ENCODE measurements around the gene PTPRD.

The PTPRD gene

DNA sequence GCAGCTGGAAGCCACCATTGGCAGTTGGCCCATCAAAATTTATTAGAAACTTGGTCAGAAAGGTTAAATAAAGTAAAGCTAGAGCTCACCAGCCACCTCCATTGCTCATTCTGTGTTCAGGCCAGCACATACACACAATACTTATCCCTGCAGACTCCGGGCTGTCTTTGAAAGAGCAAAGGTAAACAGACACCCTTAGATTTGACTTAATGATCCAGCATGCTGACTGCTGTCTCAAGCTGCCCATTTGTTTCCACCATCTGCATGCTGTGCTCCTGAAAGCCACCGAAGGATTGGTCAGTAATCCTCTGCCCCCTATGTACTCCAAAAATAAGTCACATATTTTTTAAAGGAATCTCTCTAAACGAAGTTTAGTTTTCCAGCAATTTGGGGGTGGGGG is 1753.4 kb downstream of the PTPRD start:
- Mint-ChIP-seq H3K4me3 (no peak overlapping the region), H3K36me3 (no peaks in the 10 kb centered on the region), H3K4me1 (ENCODE audit: low read depth) (peaks cover 10% of the 10 kb centered on the region), H3K27me3 (peaks cover 34% of the 10 kb centered on the region), H3K9me3 (ENCODE audit: low read depth) (no peaks in the 10 kb centered on the region), H3K27ac (no peak overlapping the region)

DNA sequence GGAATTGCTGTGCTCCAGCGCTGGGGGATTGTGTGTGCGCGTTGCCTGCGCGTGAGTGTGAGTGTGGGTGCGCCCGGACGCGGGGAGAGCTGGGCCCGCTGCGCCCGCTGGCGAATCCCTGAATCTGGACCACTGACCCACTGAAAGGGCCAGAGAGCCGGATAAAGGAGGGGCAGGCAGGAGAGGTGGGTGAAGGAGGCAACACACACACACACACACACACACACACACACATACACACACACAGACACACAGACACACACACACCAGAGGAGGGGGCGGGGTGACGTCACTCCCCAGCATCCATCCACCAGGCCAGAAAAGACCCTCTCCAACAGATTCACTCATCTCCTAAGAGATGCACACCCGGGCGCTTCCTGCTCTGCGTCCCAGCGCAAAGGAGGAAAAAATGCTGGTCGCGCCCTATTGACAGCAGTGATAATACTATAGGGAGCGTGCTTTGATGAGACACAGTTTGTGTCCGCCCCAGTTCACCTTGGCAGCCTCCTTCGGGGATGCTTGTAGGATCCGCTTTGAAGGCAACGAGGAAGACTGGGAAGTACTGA is 1754.1 kb downstream of the PTPRD start:
- peaks cover 10% of the 10 kb centered on the region for H3K4me1 Mint-ChIP-seq (ENCODE audit: low read depth)
- H3K27me3 Mint-ChIP-seq: peaks cover 40% of the 10 kb centered on the region
- H3K4me3 Mint-ChIP-seq: peak overlapping the region; percentile 58
- H3K27ac Mint-ChIP-seq: no peak overlapping the region
- no peaks in the 10 kb centered on the region for H3K9me3 Mint-ChIP-seq (ENCODE audit: low read depth)
- no peaks in the 10 kb centered on the region for H3K36me3 Mint-ChIP-seq

DNA sequence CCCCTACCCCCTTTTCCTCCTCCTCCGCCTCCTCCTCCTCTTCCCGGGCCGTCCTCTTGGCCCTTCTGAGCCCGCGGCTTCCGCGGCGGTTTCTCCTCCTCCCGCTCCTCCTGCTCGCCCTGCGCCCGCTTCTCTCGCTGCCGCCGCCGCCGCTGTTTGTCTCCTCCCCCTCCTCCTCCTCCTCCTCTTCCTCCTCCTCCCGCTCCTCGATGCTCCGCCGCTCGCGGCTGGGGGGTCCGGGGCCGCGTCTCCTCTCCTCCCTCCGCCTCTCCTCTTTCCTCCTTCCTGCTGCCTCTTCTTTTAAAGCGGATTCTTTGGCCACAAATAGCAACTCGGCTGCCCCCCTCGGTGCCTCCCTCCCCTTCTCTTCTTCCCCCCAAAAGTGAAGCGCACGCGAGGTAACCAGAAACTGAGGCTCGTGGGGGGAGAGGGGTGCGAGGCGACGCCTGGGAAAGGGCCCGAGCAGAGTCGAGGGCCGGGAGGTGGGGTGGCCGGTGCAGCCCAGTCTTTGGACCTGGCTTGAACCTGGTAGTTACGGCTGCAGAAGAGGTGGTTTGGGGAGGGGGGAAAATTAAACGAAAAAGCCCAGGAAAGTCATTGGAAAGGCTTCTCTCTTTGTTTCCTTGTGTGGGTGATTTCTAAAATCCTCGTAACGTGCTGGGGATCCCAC is 1754.7 kb downstream of the PTPRD start:
- Mint-ChIP-seq H3K4me3 (peak overlapping the region; percentile 58), H3K36me3 (no peaks in the 10 kb centered on the region), H3K9me3 (ENCODE audit: low read depth) (no peaks in the 10 kb centered on the region), H3K4me1 (ENCODE audit: low read depth) (peaks cover 10% of the 10 kb centered on the region), H3K27me3 (peaks cover 43% of the 10 kb centered on the region), H3K27ac (no peak overlapping the region)

DNA sequence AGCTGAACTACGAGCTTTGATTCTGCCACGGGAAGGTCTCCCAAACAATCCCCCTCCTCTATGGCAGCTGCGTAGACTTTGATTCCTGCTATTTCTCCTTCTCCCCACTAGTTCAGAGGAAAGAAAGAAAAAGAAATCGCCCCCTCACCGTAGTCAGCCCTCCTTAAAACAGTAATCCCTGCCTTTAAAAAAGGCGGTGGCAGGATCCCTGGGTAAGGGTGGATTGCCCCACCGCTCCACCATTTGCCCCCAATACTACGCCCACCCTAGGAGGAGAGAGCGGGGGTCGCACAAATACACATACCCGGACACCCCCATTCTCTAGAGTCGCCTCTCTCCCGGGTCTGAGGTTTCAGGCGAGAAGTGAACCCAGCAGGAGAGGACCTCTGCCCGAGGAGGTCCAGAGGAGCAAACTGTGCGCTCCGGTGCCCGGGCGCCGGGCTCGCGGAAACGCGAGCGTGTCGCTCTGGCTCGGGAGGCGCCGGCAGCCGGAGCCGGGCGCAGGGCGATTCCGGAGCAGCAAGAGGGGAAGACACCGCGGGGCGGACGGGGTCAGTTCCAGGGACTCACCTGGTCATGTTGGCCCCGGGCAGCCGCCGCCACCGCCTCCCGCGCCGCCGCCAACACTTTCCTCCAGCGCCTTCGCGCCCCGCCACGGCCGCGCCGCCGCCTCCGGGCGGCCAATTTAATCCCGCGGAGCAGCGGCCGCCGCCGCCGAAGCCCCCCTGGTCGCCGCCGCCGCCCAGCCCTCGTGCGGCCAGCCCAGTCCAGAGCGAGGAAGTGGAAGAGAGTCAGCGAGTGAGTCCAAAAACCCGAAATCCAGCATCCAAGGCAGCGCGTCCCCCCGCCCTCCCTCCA is 1755.5 kb downstream of the PTPRD start:
- H3K27ac Mint-ChIP-seq: no peak overlapping the region

DNA sequence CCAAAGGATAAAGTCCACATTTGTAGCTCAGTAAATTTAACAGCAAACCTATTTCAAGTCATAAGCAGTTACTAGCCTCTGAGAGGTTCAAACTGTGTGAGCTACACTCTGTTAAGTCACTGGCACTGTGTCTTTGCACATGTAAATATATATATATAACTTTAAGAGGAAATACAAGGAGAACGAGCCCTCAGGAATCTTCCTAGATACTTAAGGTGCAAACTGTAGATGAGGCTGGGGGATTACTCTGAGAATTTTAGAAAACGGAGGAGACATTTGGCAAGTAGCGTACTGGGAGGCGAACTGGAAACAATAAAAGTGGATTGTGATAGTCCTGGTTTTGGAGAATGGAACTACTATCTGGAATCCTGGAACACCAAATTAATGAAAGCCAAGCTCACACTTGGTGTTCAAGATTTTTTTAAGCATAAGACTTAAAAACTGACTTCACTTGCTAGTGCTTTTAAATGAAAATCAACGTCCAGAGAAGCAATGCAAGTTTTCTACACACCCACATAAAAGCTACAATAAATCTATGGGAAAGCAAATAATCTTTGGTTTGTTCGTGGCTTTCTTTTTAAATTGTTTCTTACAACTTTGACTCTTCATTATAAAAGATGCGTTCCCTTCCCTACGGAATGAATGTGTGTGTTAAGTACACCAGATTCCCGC is 1756.3 kb downstream of the PTPRD start:
- peak overlapping the region; percentile 61 for H3K4me3 Mint-ChIP-seq
- no peak overlapping the region for H3K27ac Mint-ChIP-seq
- no peaks in the 10 kb centered on the region for H3K36me3 Mint-ChIP-seq
- H3K9me3 Mint-ChIP-seq (ENCODE audit: low read depth): no peaks in the 10 kb centered on the region
- H3K27me3 Mint-ChIP-seq: peaks cover 48% of the 10 kb centered on the region
- H3K4me1 Mint-ChIP-seq (ENCODE audit: low read depth): peaks cover 10% of the 10 kb centered on the region

More for the DNA sequence above, 1755.5 kb downstream of the PTPRD start:
- peak overlapping the region; percentile 61 for H3K4me3 Mint-ChIP-seq
- H3K4me1 Mint-ChIP-seq (ENCODE audit: low read depth): peaks cover 10% of the 10 kb centered on the region
- no peaks in the 10 kb centered on the region for H3K9me3 Mint-ChIP-seq (ENCODE audit: low read depth)
- H3K36me3 Mint-ChIP-seq: no peaks in the 10 kb centered on the region
- peaks cover 46% of the 10 kb centered on the region for H3K27me3 Mint-ChIP-seq

DNA sequence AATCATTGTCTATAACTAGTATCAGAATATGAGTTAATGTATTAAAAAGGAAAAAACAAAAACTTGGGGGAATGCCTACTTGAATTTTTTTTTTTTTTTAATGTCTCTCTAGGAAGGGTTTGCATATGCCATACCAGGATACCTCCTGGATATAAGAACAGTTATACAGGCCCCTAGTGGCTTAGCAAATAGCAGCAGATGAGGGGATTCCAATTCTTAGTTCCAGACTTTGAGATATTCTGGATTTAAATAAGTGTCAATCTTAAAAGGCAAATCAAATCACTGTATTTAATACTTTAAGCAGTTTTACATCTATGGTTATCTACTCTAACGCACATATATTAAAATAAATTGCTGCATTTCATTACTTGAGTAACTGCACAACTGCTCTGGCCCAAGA is 1757.8 kb downstream of the PTPRD start:
- Mint-ChIP-seq H3K36me3 (no peaks in the 10 kb centered on the region), H3K9me3 (ENCODE audit: low read depth) (no peaks in the 10 kb centered on the region), H3K4me1 (ENCODE audit: low read depth) (peaks cover 10% of the 10 kb centered on the region), H3K27ac (no peak overlapping the region), H3K27me3 (peaks cover 52% of the 10 kb centered on the region), H3K4me3 (no peak overlapping the region)

DNA sequence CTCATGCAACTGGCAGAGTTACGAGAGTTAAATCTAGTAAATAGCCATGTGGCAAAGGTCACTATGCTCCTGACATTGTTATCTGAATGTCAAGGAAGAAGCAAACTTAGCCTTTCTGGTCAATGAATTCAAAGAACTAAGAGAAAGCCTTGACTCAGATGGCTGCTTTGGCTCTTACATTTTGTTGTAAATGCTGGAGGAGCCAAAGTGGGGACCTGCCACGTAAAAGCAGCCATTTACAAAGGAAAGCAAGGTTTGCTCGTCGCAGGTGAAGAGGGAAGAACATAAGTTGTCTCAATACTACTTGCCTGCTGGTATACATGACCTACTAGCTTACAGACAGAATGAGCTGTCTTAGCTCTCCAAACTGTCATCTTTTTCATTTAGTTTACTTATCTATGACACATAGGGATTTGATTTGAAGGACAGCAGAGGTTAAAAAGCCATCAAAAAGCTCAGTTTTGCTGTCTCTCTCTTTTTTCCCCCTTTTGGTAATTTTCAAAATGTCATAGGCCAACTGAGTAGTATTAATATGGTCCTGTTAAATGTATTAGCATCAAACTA is 1760.4 kb downstream of the PTPRD start:
- Mint-ChIP-seq H3K27me3 (peaks cover 42% of the 10 kb centered on the region), H3K4me1 (ENCODE audit: low read depth) (peaks cover 9% of the 10 kb centered on the region), H3K36me3 (no peaks in the 10 kb centered on the region), H3K4me3 (no peak overlapping the region), H3K9me3 (ENCODE audit: low read depth) (no peaks in the 10 kb centered on the region), H3K27ac (no peak overlapping the region)

DNA sequence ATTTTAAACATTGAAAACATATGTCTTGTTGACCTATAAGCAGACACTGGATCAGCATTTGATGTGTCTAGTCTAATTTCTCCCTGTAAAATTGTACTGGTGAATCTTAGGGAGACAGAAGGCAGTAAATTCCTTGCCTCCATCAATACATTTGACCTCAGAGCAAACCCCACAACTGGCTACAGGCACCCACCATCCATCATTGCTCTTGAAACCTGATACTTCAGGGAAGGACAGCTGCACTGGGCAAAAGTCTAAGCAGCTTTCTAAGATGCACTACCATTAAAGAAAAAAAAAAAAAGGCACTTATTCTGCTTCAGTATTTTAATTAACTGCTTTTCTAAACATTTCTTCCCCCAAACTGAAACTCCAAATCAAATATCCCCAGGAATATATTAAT is 1761.9 kb downstream of the PTPRD start:
- Mint-ChIP-seq H3K9me3 (ENCODE audit: low read depth) (no peaks in the 10 kb centered on the region), H3K27ac (no peak overlapping the region), H3K4me1 (ENCODE audit: low read depth) (no peaks in the 10 kb centered on the region), H3K27me3 (peaks cover 34% of the 10 kb centered on the region), H3K4me3 (no peak overlapping the region), H3K36me3 (no peaks in the 10 kb centered on the region)

DNA sequence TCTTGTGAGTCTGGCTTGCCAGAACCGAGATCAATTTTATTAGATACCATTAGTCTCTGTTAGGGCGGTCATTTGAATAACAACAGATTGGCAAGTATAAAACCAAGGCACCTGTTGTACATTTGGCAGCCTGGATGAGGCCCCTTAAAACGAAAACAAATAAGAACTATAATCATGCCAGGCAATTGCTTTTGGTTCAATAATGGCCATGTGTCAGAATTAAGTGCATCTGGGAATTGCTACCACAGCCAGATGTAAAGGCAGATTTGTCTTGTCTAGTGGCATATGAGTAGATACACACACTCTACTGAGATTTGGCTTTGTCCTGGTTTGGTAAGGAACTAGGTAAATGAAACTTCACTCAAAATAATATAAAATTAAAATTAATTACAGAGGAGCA is 1767.0 kb downstream of the PTPRD start:
- no peak overlapping the region for H3K27ac Mint-ChIP-seq
- H3K4me3 Mint-ChIP-seq: no peak overlapping the region
- no peaks in the 10 kb centered on the region for H3K36me3 Mint-ChIP-seq
- H3K9me3 Mint-ChIP-seq (ENCODE audit: low read depth): no peaks in the 10 kb centered on the region
- no peaks in the 10 kb centered on the region for H3K4me1 Mint-ChIP-seq (ENCODE audit: low read depth)
- H3K27me3 Mint-ChIP-seq: peaks cover 4% of the 10 kb centered on the region

DNA sequence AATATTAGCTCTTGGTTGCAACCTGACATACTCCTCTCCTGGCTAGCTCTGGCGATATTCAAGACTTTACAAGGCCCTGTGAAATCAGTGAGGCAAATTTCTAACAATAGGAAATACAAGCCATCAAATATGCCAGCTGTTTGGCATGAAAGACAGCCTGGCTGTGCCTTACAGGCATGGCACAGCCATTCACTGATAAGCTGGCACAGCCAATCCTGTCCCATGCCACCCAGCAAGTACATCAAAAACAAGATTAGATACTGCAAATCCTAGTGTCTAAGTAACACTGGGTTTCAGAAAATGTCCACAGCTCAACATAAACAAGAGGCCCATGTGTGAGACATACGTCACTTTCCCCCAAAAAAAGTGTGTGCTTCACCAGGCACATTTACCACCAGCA is 1767.4 kb downstream of the PTPRD start:
- Mint-ChIP-seq H3K27me3 (peaks cover 2% of the 10 kb centered on the region), H3K9me3 (ENCODE audit: low read depth) (no peaks in the 10 kb centered on the region), H3K4me1 (ENCODE audit: low read depth) (no peaks in the 10 kb centered on the region), H3K36me3 (no peaks in the 10 kb centered on the region), H3K27ac (no peak overlapping the region), H3K4me3 (no peak overlapping the region)

DNA sequence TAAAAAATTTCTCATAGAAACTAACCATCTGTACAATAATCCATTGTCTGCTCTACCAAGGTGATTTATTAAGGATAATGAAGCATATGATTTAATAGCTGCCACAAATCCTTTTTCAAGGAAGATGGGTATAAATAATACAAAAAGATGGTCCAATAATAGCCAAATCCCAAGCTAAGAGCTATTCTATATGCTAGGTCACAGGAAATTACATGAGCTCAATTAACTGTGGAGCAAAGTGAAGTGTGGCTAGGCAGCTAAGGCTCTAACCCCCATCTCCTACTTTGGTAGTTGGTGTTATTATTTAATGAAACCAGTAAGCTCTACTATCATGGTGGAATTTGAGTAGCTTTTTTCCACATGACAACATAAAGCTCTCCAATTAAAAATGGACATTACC is 1768.3 kb downstream of the PTPRD start:
- H3K36me3 Mint-ChIP-seq: no peaks in the 10 kb centered on the region
- no peak overlapping the region for H3K4me3 Mint-ChIP-seq
- no peaks in the 10 kb centered on the region for H3K9me3 Mint-ChIP-seq (ENCODE audit: low read depth)
- H3K4me1 Mint-ChIP-seq (ENCODE audit: low read depth): no peaks in the 10 kb centered on the region
- no peak overlapping the region for H3K27ac Mint-ChIP-seq
- peaks cover 2% of the 10 kb centered on the region for H3K27me3 Mint-ChIP-seq

DNA sequence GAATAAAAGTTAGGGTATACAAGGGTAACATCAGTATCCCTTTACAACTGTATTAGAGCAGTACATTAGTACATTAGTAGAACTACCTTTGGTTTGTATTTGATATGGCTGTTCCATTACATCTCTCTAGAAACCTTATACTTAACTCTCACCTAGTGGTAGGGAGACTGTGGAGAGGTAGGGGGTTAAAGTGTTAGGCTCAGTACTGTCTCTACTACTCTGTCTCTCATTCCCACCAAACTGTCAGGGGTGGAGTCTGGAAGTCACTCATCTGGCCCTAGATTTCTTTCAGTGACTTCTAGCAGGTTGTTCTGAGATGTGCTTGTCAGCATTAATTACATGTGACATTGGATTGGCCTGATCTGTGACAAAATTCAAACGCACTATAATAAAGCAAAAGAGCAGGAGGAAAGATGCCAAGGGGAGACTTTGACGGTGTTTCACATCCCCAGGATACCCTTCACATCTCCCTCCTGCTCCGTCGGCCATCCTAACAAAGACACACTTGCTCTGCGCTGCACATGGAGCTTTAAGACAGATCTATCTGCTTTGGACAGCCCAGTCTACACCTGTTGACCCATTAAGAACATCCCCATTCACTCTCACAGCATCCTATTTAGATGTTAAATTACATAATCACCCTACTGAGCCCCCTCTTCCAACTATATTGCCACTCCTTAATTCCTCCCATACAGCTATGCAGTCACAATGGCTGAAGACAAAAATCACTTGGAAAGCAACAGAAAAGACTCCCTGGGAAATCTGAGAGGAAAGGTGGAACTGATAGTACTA is 1770.2 kb downstream of the PTPRD start:
- no peaks in the 10 kb centered on the region for H3K36me3 Mint-ChIP-seq
- H3K4me1 Mint-ChIP-seq (ENCODE audit: low read depth): no peaks in the 10 kb centered on the region
- H3K4me3 Mint-ChIP-seq: no peak overlapping the region
- no peak overlapping the region for H3K27ac Mint-ChIP-seq
- H3K9me3 Mint-ChIP-seq (ENCODE audit: low read depth): no peaks in the 10 kb centered on the region
- H3K27me3 Mint-ChIP-seq: peaks cover 2% of the 10 kb centered on the region

DNA sequence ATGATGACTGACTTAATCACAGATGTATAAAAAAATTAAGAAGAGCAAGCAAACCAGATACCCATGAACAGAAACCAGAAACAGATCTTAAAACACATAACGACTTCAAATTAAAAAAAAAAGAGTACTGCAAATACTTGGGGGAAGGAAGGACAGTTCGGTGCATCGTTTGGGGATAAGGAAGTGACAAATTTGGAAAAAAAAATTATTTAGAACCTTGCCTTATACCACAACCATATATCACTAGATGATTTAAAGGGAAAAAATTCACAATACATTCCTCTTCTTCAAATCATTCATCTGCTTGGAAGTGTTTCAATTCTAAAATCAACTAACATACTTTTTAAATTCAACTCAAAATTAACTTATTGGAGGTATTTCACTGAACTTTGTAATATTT is 1774.7 kb downstream of the PTPRD start:
- peaks cover 2% of the 10 kb centered on the region for H3K27me3 Mint-ChIP-seq
- no peaks in the 10 kb centered on the region for H3K4me1 Mint-ChIP-seq (ENCODE audit: low read depth)
- no peaks in the 10 kb centered on the region for H3K36me3 Mint-ChIP-seq
- H3K4me3 Mint-ChIP-seq: no peak overlapping the region
- H3K27ac Mint-ChIP-seq: no peak overlapping the region
- no peaks in the 10 kb centered on the region for H3K9me3 Mint-ChIP-seq (ENCODE audit: low read depth)

DNA sequence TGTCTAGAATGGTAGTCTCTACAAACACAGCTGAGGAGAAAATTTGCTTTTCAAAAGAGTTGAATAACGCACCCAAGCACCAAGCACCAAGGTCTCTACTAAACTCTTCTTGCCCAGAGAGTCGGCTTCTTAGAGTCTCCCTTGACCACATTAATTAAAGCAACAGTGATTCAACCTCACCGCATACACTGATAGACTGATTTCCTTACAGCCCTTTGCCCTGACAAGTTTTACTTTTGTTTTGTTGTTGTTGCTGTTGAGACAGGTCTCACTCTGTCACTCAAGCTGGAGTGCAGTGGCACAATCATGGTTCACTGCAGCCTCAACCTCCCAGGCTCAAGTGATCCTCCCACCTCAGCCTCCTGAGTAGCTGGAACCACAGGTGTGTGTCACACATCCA is 1777.5 kb downstream of the PTPRD start:
- Mint-ChIP-seq H3K4me1 (ENCODE audit: low read depth) (no peaks in the 10 kb centered on the region), H3K9me3 (ENCODE audit: low read depth) (no peaks in the 10 kb centered on the region), H3K27ac (no peak overlapping the region), H3K27me3 (peaks cover 2% of the 10 kb centered on the region), H3K36me3 (no peaks in the 10 kb centered on the region), H3K4me3 (no peak overlapping the region)

Data from activated naive CD8-positive, alpha-beta T cell (primary cell).